ENCODE results near the gene TGFBR3.

DNA sequence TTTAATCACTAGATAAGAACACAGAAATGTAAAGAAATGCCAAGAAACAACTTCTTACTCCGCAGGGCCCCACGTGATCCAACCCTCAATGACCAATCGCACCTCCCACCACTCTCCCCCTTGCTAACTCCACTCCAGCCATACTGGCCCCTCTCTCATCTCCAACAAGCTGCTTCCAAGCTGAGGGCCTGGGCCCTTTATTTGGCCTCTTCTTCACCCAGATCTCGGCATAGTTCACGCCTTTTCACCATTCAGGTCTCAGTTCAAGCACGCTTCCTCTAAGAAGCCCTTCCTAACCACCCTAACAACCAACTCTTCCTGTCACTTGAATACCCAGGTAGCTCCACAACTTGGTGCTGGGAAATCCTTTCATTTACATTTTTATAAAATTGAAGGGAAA is 110.7 kb downstream of the TGFBR3 start:
- TF ChIP-seq, protein P1, sequence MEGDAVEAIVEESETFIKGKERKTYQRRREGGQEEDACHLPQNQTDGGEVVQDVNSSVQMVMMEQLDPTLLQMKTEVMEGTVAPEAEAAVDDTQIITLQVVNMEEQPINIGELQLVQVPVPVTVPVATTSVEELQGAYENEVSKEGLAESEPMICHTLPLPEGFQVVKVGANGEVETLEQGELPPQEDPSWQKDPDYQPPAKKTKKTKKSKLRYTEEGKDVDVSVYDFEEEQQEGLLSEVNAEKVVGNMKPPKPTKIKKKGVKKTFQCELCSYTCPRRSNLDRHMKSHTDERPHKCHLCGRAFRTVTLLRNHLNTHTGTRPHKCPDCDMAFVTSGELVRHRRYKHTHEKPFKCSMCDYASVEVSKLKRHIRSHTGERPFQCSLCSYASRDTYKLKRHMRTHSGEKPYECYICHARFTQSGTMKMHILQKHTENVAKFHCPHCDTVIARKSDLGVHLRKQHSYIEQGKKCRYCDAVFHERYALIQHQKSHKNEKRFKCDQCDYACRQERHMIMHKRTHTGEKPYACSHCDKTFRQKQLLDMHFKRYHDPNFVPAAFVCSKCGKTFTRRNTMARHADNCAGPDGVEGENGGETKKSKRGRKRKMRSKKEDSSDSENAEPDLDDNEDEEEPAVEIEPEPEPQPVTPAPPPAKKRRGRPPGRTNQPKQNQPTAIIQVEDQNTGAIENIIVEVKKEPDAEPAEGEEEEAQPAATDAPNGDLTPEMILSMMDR (conservative IDR thresholded peaks at IDR 0.05 in 1 of 2, IDR thresholded peaks at IDR 0.05 in 1 of 2; ENCODE audit: extremely low read depth in 1 of 2, insufficient read depth in 1 of 2, low read depth in 1 of 2, low read length in 2 of 2) = no peak
- no peak for TF ChIP-seq EZH2 (IDR thresholded peaks at IDR 0.05; ENCODE audit: borderline replicate concordance, low read length)

All from mammary epithelial cell (primary cell).